WTC11 (cell line): ENCODE measurements around the gene C5orf24. TPM values are rescaled to one million over a fixed set of nuclear protein-coding genes. Genes with fewer than 3 reads are reported as not detected.

Source experiments
- AR ChIP-seq: fragments of 250-450 bp; sonication (Bioruptor Pico); IDR thresholded peaks from 2 replicates; pipeline ENCODE4 v1.9.0; 2021; ENCODE audit warnings: mild to moderate bottlenecking
- ATF3 ChIP-seq: sonication (generic); formaldehyde crosslinking; conservative IDR thresholded peaks from 2 replicates; pipeline ENCODE4 v1.8.1; 2022; ENCODE audit warnings: mild to moderate bottlenecking, missing genetic modification reagents
- CREM ChIP-seq: sonication (generic); formaldehyde crosslinking; IDR thresholded peaks from 2 replicates; pipeline ENCODE4 v1.8.1; 2022; ENCODE audit warnings: mild to moderate bottlenecking, missing genetic modification reagents, moderate library complexity
- EMX1 ChIP-seq: fragments of 250-450 bp; sonication (Bioruptor Pico); IDR thresholded peaks from 2 replicates; pipeline ENCODE4 v1.8.0; 2021; ENCODE audit warnings: mild to moderate bottlenecking
- ETV6 ChIP-seq: sonication (generic); formaldehyde crosslinking; IDR thresholded peaks from 2 replicates; pipeline ENCODE4 v1.8.1; 2022; ENCODE audit warnings: mild to moderate bottlenecking, missing genetic modification reagents
- FOXJ3 ChIP-seq: sonication (generic); formaldehyde crosslinking; IDR thresholded peaks from 2 replicates; pipeline ENCODE4 v1.9.0; 2021; ENCODE audit warnings: missing genetic modification reagents, mild to moderate bottlenecking, borderline replicate concordance
- GABPB1 ChIP-seq: sonication (generic); formaldehyde crosslinking; IDR thresholded peaks from 2 replicates; pipeline ENCODE4 v1.8.1; 2023; ENCODE audit warnings: mild to moderate bottlenecking, missing genetic modification reagents
- JAZF1 ChIP-seq: fragments of 250-450 bp; sonication (Bioruptor Pico); IDR thresholded peaks from 2 replicates; pipeline ENCODE4 v1.9.0; 2021; ENCODE audit warnings: moderate library complexity, mild to moderate bottlenecking, inconsistent platforms
- OVOL2 ChIP-seq: fragments of 250-450 bp; sonication (Bioruptor Pico); IDR thresholded peaks from 2 replicates; pipeline ENCODE4 v1.9.0; 2021; ENCODE audit warnings: mild to moderate bottlenecking, borderline replicate concordance
- PRDM15 ChIP-seq: sonication (generic); formaldehyde crosslinking; IDR thresholded peaks from 2 replicates; pipeline ENCODE4 v1.8.0; 2022; ENCODE audit warnings: missing genetic modification reagents
- RORB ChIP-seq: fragments of 250-450 bp; sonication (Bioruptor Pico); IDR thresholded peaks from 2 replicates; pipeline ENCODE4 v1.9.0; 2021; ENCODE audit warnings: mild to moderate bottlenecking
- ZNF219 ChIP-seq: sonication (generic); formaldehyde crosslinking; IDR thresholded peaks from 2 replicates; pipeline ENCODE4 v1.8.0; 2023; ENCODE audit warnings: missing genetic modification reagents, mild to moderate bottlenecking, borderline replicate concordance
- ZNF232 ChIP-seq: sonication (generic); formaldehyde crosslinking; IDR thresholded peaks from 2 replicates; pipeline ENCODE4 v1.8.0; 2022; ENCODE audit warnings: mild to moderate bottlenecking, missing genetic modification reagents
- ZNF263 ChIP-seq: sonication (generic); formaldehyde crosslinking; IDR thresholded peaks from 2 replicates; pipeline ENCODE4 v1.8.1; 2022; ENCODE audit warnings: low read depth, mild to moderate bottlenecking, moderate library complexity, missing genetic modification reagents
- total RNA-seq: library from RNA; stranded (reverse); gene quantifications from 3 replicates; pipeline ENCODE4 v1.2.3, GENCODE V29; 2021
- TF ChIP-seq, protein P1 (sequence below): sonication (generic); formaldehyde crosslinking; IDR thresholded peaks from 2 replicates; pipeline ENCODE4 v1.8.0; 2023; ENCODE audit warnings: mild to moderate bottlenecking, missing genetic modification reagents
- TF ChIP-seq, protein P2 (sequence below): sonication (generic); formaldehyde crosslinking; IDR thresholded peaks from 2 replicates; pipeline ENCODE4 v1.8.0; 2022; ENCODE audit warnings: mild to moderate bottlenecking, missing genetic modification reagents
- TF ChIP-seq, protein P3 (sequence below): sonication (generic); formaldehyde crosslinking; IDR thresholded peaks from 2 replicates; pipeline ENCODE4 v1.8.1; 2023; ENCODE audit warnings: mild to moderate bottlenecking, missing genetic modification reagents, borderline replicate concordance
- TF ChIP-seq, protein P4 (sequence below): fragments of 250-450 bp; sonication (Bioruptor Pico); IDR thresholded peaks from 2 replicates; pipeline ENCODE4 v1.9.0; 2021; ENCODE audit warnings: mild to moderate bottlenecking, borderline replicate concordance

Gene C5orf24
- total RNA-seq, 1 experiment from 2014 or later, result 15.7 TPM

DNA sequence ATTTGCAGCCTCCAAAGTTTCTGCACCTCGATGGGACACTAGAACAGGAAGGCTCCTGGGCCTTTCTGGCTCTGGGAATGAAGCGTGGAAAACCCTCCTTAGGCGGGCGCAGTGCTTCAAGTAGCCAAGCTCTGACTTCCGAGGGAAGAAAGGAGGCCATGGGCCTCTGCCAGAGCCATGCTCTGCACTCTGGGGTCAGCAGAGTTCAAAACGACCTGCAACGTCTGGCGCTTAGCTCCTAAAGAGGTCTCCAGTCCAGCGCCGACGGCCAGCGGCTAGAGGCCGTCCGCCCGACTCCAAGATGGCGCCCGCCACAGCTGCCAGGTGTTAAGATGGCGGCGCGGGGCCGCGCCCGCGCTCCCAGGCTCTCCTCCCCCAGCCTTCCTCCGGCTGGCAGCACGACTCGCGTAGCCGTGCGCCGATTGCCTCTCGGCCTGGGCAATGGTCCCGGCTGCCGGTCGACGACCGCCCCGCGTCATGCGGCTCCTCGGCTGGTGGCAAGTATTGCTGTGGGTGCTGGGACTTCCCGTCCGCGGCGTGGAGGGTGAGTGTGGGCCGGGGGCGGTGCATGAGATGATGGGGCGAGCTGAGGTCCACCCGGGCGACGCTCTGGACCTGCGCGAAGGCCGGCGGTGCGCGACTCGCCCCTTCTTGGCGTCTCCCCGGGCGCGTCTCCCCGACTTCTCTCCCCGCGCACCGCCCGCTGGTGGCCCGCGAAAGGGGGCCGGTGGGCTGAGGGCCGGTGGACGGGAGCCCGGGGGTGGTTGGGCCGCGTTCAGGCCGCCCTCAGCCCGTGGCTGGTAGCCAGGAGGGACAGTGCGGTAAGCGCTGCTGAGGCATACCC, 28.4 kb downstream of the C5orf24 start, which contains the start of gene TXNDC15 (continued):
- TF ChIP-seq ZNF232 (CRISPR knock-in tag), result peak; percentile 93
- peak; percentile 67; the same call in 1 of the 2 replicates for TF ChIP-seq GABPB1
- TF ChIP-seq ATF3 (CRISPR knock-in tag), result no peak
- TF ChIP-seq ZNF263 (CRISPR knock-in tag), result no peak
- TF ChIP-seq AR (CRISPR knock-in tag), result no peak
- no peak for TF ChIP-seq ETV6 (CRISPR knock-in tag)
- TF ChIP-seq FOXJ3 (CRISPR knock-in tag), result no peak
- no peak for TF ChIP-seq EMX1 (CRISPR knock-in tag)
- no peak for TF ChIP-seq ZNF219 (CRISPR knock-in tag)
- TF ChIP-seq, protein P1, sequence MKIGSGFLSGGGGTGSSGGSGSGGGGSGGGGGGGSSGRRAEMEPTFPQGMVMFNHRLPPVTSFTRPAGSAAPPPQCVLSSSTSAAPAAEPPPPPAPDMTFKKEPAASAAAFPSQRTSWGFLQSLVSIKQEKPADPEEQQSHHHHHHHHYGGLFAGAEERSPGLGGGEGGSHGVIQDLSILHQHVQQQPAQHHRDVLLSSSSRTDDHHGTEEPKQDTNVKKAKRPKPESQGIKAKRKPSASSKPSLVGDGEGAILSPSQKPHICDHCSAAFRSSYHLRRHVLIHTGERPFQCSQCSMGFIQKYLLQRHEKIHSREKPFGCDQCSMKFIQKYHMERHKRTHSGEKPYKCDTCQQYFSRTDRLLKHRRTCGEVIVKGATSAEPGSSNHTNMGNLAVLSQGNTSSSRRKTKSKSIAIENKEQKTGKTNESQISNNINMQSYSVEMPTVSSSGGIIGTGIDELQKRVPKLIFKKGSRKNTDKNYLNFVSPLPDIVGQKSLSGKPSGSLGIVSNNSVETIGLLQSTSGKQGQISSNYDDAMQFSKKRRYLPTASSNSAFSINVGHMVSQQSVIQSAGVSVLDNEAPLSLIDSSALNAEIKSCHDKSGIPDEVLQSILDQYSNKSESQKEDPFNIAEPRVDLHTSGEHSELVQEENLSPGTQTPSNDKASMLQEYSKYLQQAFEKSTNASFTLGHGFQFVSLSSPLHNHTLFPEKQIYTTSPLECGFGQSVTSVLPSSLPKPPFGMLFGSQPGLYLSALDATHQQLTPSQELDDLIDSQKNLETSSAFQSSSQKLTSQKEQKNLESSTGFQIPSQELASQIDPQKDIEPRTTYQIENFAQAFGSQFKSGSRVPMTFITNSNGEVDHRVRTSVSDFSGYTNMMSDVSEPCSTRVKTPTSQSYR, result peak; percentile 84; the same call in 1 of the 2 replicates
- TF ChIP-seq PRDM15, result no peak
- TF ChIP-seq OVOL2 (CRISPR knock-in tag), result no peak
- no peak for TF ChIP-seq RORB (CRISPR knock-in tag)
- TF ChIP-seq JAZF1 (CRISPR knock-in tag), result no peak
- TF ChIP-seq, protein P2, sequence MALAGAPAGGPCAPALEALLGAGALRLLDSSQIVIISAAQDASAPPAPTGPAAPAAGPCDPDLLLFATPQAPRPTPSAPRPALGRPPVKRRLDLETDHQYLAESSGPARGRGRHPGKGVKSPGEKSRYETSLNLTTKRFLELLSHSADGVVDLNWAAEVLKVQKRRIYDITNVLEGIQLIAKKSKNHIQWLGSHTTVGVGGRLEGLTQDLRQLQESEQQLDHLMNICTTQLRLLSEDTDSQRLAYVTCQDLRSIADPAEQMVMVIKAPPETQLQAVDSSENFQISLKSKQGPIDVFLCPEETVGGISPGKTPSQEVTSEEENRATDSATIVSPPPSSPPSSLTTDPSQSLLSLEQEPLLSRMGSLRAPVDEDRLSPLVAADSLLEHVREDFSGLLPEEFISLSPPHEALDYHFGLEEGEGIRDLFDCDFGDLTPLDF (CRISPR knock-in tag), result no peak
- TF ChIP-seq, protein P3, sequence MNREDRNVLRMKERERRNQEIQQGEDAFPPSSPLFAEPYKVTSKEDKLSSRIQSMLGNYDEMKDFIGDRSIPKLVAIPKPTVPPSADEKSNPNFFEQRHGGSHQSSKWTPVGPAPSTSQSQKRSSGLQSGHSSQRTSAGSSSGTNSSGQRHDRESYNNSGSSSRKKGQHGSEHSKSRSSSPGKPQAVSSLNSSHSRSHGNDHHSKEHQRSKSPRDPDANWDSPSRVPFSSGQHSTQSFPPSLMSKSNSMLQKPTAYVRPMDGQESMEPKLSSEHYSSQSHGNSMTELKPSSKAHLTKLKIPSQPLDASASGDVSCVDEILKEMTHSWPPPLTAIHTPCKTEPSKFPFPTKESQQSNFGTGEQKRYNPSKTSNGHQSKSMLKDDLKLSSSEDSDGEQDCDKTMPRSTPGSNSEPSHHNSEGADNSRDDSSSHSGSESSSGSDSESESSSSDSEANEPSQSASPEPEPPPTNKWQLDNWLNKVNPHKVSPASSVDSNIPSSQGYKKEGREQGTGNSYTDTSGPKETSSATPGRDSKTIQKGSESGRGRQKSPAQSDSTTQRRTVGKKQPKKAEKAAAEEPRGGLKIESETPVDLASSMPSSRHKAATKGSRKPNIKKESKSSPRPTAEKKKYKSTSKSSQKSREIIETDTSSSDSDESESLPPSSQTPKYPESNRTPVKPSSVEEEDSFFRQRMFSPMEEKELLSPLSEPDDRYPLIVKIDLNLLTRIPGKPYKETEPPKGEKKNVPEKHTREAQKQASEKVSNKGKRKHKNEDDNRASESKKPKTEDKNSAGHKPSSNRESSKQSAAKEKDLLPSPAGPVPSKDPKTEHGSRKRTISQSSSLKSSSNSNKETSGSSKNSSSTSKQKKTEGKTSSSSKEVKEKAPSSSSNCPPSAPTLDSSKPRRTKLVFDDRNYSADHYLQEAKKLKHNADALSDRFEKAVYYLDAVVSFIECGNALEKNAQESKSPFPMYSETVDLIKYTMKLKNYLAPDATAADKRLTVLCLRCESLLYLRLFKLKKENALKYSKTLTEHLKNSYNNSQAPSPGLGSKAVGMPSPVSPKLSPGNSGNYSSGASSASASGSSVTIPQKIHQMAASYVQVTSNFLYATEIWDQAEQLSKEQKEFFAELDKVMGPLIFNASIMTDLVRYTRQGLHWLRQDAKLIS (CRISPR knock-in tag), result no peak
- TF ChIP-seq CREM (CRISPR knock-in tag), result peak; percentile 71; the same call in 1 of the 2 replicates
- TF ChIP-seq, protein P4, sequence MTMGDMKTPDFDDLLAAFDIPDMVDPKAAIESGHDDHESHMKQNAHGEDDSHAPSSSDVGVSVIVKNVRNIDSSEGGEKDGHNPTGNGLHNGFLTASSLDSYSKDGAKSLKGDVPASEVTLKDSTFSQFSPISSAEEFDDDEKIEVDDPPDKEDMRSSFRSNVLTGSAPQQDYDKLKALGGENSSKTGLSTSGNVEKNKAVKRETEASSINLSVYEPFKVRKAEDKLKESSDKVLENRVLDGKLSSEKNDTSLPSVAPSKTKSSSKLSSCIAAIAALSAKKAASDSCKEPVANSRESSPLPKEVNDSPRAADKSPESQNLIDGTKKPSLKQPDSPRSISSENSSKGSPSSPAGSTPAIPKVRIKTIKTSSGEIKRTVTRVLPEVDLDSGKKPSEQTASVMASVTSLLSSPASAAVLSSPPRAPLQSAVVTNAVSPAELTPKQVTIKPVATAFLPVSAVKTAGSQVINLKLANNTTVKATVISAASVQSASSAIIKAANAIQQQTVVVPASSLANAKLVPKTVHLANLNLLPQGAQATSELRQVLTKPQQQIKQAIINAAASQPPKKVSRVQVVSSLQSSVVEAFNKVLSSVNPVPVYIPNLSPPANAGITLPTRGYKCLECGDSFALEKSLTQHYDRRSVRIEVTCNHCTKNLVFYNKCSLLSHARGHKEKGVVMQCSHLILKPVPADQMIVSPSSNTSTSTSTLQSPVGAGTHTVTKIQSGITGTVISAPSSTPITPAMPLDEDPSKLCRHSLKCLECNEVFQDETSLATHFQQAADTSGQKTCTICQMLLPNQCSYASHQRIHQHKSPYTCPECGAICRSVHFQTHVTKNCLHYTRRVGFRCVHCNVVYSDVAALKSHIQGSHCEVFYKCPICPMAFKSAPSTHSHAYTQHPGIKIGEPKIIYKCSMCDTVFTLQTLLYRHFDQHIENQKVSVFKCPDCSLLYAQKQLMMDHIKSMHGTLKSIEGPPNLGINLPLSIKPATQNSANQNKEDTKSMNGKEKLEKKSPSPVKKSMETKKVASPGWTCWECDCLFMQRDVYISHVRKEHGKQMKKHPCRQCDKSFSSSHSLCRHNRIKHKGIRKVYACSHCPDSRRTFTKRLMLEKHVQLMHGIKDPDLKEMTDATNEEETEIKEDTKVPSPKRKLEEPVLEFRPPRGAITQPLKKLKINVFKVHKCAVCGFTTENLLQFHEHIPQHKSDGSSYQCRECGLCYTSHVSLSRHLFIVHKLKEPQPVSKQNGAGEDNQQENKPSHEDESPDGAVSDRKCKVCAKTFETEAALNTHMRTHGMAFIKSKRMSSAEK (CRISPR knock-in tag), result no peak
